ENCODE data around the gene MED10. TPM values are rescaled to one million over a fixed set of nuclear protein-coding genes. Genes with fewer than 3 reads are reported as not detected.

Gene MED10
- total RNA-seq, 3 donors from 2014 or later (not counting 1 experiment from before 2014, with no cell fraction given), result 64.4 to 68.5 (median 64.5) TPM

DNA sequence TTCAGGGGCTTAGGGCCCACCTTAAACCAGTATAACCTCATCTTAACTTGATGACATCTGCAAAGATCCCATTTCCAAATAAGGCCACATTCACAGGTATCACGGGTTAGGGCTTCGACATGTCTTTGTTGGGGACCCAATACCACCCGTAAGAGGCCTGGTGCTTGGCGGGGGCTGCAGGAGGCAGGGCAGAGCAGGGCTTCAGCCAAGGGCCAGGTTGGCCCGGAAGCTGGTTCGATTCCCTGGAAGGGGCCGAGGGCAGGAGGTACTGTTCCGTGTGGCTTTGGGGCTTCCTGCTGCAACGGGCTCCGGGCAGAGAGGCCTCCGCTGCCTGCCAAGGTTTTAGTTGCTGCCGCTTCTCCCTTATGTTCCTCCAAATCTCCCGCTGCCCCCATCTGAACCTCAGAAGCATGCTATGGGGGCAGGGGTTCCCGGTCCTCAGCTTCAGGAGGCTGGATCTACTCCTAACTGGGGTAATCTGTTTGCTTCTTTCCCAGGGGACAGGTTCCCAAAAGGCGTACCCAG is 29.8 kb downstream of the MED10 start:
- Mint-ChIP-seq H3K4me3 (no peak overlapping the region), H3K27ac (no peak overlapping the region), H3K27me3 (ENCODE audit: low read depth in 2 of 2) (no peaks in the 10 kb centered on the region), H3K9me3 (no peaks in the 10 kb centered on the region), H3K36me3 (no peaks in the 10 kb centered on the region), H3K4me1 (no peaks in the 10 kb centered on the region)
- no peak for DNase-seq
- H3K4me3 ChIP-seq (ENCODE audit: low read length), result no peak overlapping the region
- no peaks in the 10 kb centered on the region for H3K27me3 ChIP-seq (ENCODE audit: control insufficient read depth, insufficient read depth, low read length)
- TF ChIP-seq, protein P1, sequence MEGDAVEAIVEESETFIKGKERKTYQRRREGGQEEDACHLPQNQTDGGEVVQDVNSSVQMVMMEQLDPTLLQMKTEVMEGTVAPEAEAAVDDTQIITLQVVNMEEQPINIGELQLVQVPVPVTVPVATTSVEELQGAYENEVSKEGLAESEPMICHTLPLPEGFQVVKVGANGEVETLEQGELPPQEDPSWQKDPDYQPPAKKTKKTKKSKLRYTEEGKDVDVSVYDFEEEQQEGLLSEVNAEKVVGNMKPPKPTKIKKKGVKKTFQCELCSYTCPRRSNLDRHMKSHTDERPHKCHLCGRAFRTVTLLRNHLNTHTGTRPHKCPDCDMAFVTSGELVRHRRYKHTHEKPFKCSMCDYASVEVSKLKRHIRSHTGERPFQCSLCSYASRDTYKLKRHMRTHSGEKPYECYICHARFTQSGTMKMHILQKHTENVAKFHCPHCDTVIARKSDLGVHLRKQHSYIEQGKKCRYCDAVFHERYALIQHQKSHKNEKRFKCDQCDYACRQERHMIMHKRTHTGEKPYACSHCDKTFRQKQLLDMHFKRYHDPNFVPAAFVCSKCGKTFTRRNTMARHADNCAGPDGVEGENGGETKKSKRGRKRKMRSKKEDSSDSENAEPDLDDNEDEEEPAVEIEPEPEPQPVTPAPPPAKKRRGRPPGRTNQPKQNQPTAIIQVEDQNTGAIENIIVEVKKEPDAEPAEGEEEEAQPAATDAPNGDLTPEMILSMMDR (IDR thresholded peaks at IDR 0.05), result no peak
- intact Hi-C loops (cut with micrococcal nuclease), result no loop called here
- H3K4me1 ChIP-seq (ENCODE audit: control insufficient read depth, insufficient read depth, low read length), result no peaks in the 10 kb centered on the region
- H3K9me3 ChIP-seq (ENCODE audit: control insufficient read depth, insufficient read depth, low read length), result no peaks in the 10 kb centered on the region
- 92% methylated on average over 15 of the region's 15 CpGs for WGBS (ENCODE audit: insufficient coverage)
- ATAC-seq, result no peak
- H3K27ac ChIP-seq (ENCODE audit: low read length), result no peak overlapping the region
- no peaks in the 10 kb centered on the region for H3K36me3 ChIP-seq (ENCODE audit: control insufficient read depth, insufficient read depth, low read length)

DNA sequence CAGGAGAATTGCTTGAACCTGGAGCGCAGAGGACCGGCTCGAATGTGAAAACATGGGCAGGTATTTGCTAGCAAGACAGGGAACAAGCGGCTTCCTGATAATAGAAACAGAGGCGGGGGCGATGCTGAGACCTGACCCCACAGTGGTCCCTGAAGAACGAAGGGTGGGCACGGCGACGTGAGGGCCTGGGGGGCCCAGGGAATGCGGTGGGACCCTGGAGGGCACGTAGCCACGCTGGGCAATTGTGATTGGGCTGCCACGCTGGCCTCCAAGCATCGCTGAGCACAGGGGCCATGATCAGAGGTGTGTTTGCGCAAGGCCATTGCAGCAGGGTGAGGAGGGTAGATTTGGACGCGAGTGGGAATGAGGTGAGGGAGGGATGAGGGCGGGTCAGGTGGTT is 30.7 kb downstream of the MED10 start:
- no peaks in the 10 kb centered on the region for H3K36me3 ChIP-seq (ENCODE audit: control insufficient read depth, insufficient read depth, low read length)
- WGBS (ENCODE audit: insufficient coverage), result 92% methylated on average over 19 of the region's 19 CpGs
- Mint-ChIP-seq H3K36me3 (no peaks in the 10 kb centered on the region), H3K9me3 (no peaks in the 10 kb centered on the region), H3K4me1 (no peaks in the 10 kb centered on the region), H3K27me3 (ENCODE audit: low read depth in 2 of 2) (no peaks in the 10 kb centered on the region), H3K4me3 (no peak overlapping the region), H3K27ac (no peak overlapping the region)
- TF ChIP-seq, protein P1 (IDR thresholded peaks at IDR 0.05), result no peak
- no peak for ATAC-seq
- H3K27ac ChIP-seq (ENCODE audit: low read length), result no peak overlapping the region
- no peaks in the 10 kb centered on the region for H3K27me3 ChIP-seq (ENCODE audit: control insufficient read depth, insufficient read depth, low read length)
- no peak for DNase-seq
- no peak overlapping the region for H3K4me3 ChIP-seq (ENCODE audit: low read length)
- no peaks in the 10 kb centered on the region for H3K9me3 ChIP-seq (ENCODE audit: control insufficient read depth, insufficient read depth, low read length)
- intact Hi-C loops (cut with micrococcal nuclease), result no loop called here
- H3K4me1 ChIP-seq (ENCODE audit: control insufficient read depth, insufficient read depth, low read length), result no peaks in the 10 kb centered on the region

DNA sequence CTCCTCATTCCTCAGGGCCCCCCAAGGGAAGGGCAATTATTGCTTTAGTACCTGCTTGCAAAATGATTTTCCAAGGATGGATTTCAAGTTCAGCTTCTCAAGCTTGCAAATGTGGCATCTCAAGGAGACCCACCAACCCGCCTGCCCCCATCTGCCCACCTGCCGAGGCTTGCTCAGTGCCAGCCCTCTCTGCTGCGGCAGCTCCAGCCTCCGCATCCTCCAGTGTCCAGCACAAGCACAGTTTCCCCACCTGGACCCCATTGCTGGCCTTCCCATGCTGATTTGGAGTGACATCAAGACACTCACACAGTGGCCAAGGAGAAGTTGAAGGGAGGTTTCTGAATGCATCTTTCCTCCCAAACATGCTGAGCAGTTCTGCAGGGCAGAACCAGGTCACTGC is 31.2 kb downstream of the MED10 start:
- DNase-seq, result no peak
- no peaks in the 10 kb centered on the region for H3K9me3 ChIP-seq (ENCODE audit: control insufficient read depth, insufficient read depth, low read length)
- Mint-ChIP-seq H3K27ac (no peak overlapping the region), H3K4me1 (no peaks in the 10 kb centered on the region), H3K9me3 (no peaks in the 10 kb centered on the region), H3K27me3 (ENCODE audit: low read depth in 2 of 2) (no peaks in the 10 kb centered on the region), H3K4me3 (no peak overlapping the region), H3K36me3 (no peaks in the 10 kb centered on the region)
- no peaks in the 10 kb centered on the region for H3K36me3 ChIP-seq (ENCODE audit: control insufficient read depth, insufficient read depth, low read length)
- intact Hi-C loops (cut with micrococcal nuclease), result no loop called here
- H3K4me1 ChIP-seq (ENCODE audit: control insufficient read depth, insufficient read depth, low read length), result no peaks in the 10 kb centered on the region
- 93% methylated on average over 4 of the region's 4 CpGs for WGBS (ENCODE audit: insufficient coverage)
- H3K27ac ChIP-seq (ENCODE audit: low read length), result no peak overlapping the region
- no peaks in the 10 kb centered on the region for H3K27me3 ChIP-seq (ENCODE audit: control insufficient read depth, insufficient read depth, low read length)
- H3K4me3 ChIP-seq (ENCODE audit: low read length), result no peak overlapping the region
- no peak for ATAC-seq
- TF ChIP-seq, protein P1 (IDR thresholded peaks at IDR 0.05), result no peak

DNA sequence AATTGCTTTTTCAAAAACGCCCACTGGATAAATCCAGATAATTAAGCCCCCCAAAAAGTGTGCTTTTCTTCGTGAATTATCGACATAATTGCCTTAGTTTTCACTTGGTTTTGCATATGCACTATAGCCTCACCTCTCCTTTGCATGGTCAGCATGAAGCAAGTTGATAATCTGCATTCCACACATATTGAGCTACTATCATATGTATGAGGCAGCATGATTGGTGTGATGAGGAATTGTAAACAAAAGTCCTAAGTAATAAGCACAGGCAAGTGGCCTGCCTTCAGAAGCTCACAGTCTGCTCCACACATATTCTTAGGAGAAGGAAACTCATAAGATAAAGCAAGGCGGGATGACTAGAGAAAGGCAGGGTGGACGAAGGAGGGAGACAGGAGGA is 33.8 kb downstream of the MED10 start:
- no peak overlapping the region for H3K4me3 Mint-ChIP-seq
- H3K4me1 Mint-ChIP-seq, result no peaks in the 10 kb centered on the region
- TF ChIP-seq, protein P1 (IDR thresholded peaks at IDR 0.05), result no peak
- H3K36me3 Mint-ChIP-seq, result no peaks in the 10 kb centered on the region
- no peak for DNase-seq
- Histone ChIP-seq H3K9me3 (ENCODE audit: control insufficient read depth, insufficient read depth, low read length) (no peaks in the 10 kb centered on the region), H3K36me3 (ENCODE audit: control insufficient read depth, insufficient read depth, low read length) (no peaks in the 10 kb centered on the region), H3K27ac (ENCODE audit: low read length) (no peak overlapping the region), H3K4me1 (ENCODE audit: control insufficient read depth, insufficient read depth, low read length) (no peaks in the 10 kb centered on the region), H3K27me3 (ENCODE audit: control insufficient read depth, insufficient read depth, low read length) (no peaks in the 10 kb centered on the region), H3K4me3 (ENCODE audit: low read length) (no peak overlapping the region)
- no peak for ATAC-seq
- 81% methylated on average over 5 of the region's 5 CpGs for WGBS (ENCODE audit: insufficient coverage)
- H3K27ac Mint-ChIP-seq, result no peak overlapping the region
- H3K9me3 Mint-ChIP-seq, result no peaks in the 10 kb centered on the region
- H3K27me3 Mint-ChIP-seq (ENCODE audit: low read depth in 2 of 2), result no peaks in the 10 kb centered on the region
- intact Hi-C loops (cut with micrococcal nuclease), result no loop called here

Measured in natural killer cell (primary cell).